GM12892 (cell line): ENCODE results near the gene MECP2.
"Not testable (repeated sequence)": the region's sequence is repeated elsewhere in the genome, so short reads cannot be mapped to it uniquely, and the experiment has no call there.

Source experiments
- DNase-seq: peaks from one replicate; pipeline ENCODE4 v3.0.0; 2011; ENCODE audit not compliant: insufficient read length
- FAIRE-seq: peaks from 2 replicates; lab custom pipeline; 2011; peaks lifted over from hg19 to GRCh38; lab: Jason Lieb, UNC
- POLR2A ChIP-seq: IDR thresholded peaks from 2 replicates; pipeline ENCODE4 v1.6.1; 2011; ENCODE audit warnings: low read depth, low read length, control low read depth
- POLR2AphosphoS5 ChIP-seq: IDR thresholded peaks from 2 replicates; pipeline ENCODE4 v1.6.1; 2011; ENCODE audit warnings: low read depth, low read length, control low read depth
- TAF1 ChIP-seq: IDR thresholded peaks from 2 replicates; pipeline ENCODE4 v1.6.1; 2011; ENCODE audit warnings: low read depth, mild to moderate bottlenecking, control low read depth, low read length, borderline replicate concordance

The MECP2 gene

DNA sequence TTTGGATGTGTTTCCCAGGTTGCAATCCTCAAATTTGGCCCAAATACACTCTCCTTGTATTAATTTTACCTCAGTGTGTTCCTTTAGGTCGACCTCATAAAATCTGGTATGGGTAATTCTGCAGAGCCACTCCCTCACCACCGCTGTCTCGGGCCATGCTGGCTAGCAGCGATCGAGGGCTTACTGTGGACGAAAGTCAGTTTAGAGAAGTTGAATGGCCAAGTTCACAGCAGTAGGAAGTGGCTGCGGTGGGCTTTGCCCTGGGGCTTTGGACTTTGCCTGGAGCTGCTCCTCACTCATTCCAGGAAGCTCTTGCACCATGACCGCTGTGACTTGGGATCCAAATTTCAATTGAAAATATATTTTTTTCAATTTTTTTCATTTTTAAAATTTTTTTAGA lies 105.3 kb downstream of the MECP2 start:
- FAIRE-seq (no peak), DNase-seq (no peak)
- TF ChIP-seq POLR2AphosphoS5 (no peak), POLR2A (no peak), TAF1 (no peak)

DNA sequence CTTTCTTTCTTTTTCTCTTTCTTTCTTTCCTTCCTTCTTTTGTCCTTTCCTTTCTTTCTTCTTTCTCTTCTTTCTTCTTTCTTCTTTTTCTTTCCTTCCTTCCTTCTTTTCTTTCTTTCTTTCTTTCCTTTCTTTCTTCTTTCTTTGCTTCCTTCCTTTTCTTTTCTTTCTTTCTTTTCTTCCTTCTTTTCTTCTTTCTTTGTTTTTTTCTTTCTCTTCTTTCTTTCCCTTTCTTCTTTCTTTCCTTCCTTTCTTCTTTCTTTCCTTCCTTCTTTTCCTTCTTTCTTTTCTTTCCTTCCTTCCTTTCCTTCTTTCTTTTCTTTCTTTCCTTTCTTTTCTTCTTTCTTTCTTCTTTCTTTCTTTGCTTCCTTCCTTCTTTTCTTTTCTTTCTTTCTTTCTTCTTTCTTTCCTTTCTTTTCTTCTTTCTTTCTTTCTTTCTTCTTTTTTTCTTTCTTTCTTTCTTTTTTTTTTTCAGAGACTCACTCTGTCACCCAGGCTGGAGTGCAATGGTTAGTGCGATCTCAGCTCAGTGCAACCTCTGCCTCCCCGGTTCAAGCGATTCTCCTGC lies 106.4 kb downstream of the MECP2 start:
- DNase-seq (no peak), FAIRE-seq (no peak)
- TF ChIP-seq POLR2AphosphoS5 (no peak), POLR2A (no peak), TAF1 (no peak)

DNA sequence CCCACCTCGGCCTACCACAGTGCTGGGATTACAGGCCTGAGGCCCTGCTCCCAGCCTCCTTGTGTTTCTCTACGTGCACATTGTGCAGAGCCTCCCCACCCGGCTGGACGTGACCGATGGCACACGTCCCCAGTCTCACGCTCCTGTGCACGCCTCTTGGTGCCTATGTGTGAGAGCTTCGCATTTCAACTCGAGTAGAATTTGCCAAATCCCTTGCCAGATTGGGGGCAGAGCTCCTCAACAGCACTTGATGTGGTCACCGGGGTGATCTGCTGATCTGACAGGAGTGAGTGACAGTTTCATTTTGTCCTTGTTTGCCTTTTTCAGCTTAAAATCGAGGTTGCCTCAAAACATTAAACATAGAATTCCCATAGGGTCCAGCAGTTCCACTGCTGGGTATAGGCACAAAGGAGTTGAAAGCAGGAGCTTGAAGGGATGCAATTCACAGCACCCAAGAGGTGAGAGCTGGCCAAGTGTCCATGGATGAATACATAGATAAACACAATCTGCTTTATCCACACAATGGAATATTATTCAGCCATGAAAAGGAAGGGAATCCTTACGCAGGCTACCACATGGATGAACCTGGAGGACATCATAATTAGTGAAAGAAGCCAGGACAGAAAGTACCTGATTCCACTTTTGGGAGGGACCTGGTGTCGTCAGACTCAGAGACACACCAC lies 107.4 kb downstream of the MECP2 start:
- DNase-seq (no peak), FAIRE-seq (no peak)
- no peak for TF ChIP-seq TAF1
- no peak for TF ChIP-seq POLR2AphosphoS5
- TF ChIP-seq POLR2A = no peak

DNA sequence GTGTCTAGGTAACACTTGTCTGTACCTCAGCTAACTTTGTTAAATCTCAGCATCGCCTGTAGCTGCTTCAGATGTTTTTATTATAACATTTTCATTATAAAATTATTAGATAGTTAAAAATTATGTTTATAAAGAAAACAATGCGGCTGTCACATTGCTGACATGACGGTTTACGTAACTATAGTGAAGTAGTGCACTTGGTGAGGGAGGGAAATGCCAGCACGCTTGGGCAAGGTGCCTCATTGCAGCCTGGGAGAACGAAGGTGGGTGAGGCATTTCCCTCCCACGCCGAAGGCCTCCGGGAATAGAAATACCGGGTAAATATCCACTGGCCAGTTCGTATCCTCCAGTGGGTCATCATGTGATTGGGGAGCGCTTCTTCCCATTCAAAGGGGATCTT lies 109.0 kb downstream of the MECP2 start:
- no peak for DNase-seq
- no peak for FAIRE-seq
- TF ChIP-seq POLR2A = no peak
- no peak for TF ChIP-seq POLR2AphosphoS5
- no peak for TF ChIP-seq TAF1

DNA sequence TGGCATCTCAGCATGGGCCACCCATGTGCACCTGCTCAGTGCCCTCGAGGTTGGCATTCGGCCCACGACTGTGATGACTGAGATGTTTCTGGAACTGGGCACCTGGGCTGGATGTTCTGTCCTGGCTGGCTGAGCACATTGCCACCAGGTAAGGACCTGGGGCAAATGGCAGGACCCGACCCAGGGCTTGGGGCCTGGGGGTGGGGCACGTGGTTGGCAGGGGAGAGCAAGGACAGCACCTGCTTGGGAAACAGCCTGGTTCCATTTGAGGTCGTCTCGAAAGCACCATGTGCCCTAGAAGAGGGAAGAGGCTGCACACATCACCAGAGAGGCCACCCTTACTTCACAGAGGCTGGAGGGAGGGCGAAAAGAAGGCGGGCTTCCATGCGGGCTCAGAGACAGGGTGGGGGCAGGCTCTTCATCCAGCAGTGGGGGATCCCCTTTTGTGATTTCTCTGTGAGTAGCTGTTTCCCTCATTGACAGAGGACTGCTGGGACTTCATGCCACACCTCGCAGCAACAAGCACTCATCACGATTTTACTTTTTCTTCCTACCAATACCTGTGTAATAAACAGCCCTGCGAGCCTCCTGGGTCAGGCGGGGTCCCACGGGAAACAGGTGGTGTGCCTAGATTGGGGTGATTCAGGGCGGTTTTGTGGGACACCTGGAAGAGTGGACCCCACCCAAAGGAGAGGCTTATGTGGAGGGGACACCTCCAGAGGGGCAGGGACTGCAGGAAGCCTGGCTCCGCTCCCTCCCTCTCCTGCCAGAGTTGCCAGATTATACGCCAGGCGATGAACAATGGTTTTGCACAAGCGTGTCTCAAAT lies 113.0 kb downstream of the MECP2 start:
- DNase-seq (no peak), FAIRE-seq (peak; percentile 70)
- TF ChIP-seq POLR2A = 0 out of 2 replicates have a peak, but pooled peaks have one; percentile 32
- TF ChIP-seq POLR2AphosphoS5 = no peak
- TF ChIP-seq TAF1 = no peak

DNA sequence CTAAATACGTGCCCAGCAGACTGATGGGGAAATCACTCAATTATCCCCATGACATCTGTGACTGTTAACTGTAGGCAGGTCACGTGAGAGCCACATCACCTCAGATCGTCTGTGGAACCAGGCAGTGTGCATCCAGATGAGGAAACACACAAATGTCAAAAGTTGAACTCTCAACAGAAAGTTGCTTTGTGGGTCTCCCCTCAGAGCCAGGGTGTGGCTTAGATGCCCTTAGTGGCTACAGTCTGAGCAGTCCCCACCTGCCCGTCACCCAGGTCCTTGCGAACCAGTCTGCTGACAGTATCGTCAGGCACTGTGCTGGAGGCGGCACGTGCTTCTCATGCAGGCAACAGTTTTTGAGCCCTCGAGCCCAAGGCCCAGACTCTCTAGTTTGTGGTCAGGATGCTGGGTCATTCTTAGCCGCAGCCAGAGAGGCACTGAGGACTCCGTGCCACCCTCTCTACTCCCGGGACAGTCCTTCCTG lies 114.2 kb downstream of the MECP2 start:
- TF ChIP-seq POLR2A (no peak), TAF1 (no peak), POLR2AphosphoS5 (no peak)
- FAIRE-seq (no peak), DNase-seq (no peak)

DNA sequence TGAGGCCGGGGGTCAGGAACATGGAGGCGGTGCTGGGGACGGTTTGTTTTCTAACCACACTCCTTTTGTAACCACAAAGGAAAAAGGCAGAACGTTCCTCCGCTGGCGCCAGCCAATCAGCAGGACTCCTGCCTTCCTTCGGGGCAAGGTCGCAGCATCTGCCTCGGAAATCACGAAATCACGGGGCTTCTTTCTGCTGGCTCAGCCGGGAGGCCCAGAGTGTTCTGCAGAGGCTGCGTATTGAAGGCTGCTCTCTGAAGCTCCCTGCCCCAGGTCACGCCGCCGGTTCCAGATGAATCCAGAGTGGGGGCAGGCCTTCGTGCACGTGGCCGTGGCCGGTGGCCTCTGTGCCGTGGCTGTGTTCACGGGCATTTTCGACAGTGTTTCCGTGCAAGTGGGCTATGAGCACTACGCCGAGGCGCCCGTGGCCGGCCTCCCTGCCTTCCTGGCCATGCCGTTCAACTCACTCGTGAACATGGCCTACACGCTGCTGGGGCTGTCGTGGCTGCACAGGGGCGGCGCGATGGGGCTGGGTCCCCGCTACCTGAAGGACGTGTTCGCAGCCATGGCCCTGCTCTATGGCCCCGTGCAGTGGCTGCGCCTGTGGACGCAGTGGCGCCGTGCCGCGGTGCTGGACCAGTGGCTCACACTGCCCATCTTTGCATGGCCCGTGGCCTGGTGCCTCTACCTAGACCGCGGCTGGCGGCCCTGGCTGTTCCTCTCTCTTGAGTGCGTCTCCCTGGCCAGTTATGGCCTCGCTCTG lies 115.6 kb downstream of the MECP2 start:
- DNase-seq (no peak), FAIRE-seq (no peak)
- TF ChIP-seq POLR2A (no peak), TAF1 (no peak), POLR2AphosphoS5 (no peak)

DNA sequence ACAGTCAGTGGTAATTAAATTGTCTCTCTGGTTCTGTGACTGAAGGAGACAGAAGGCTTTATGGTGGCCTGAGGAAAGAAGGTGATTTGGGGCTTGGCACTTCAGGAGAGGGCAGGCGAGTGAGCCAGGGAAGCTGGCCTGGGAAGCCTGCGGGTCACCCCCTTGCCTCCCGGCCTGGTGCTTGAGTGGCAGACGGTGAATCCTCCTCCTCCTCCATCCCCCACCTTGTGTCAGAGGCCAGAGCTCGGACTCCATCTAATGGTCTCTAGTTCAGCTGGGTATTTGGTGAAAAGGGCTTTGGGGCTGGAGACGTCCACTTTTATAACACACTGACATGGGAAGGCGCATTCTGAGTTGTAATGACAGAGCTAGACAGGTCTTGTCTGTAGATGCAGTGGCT lies 116.3 kb downstream of the MECP2 start:
- TF ChIP-seq TAF1 (no peak), POLR2A (no peak), POLR2AphosphoS5 (no peak)
- FAIRE-seq (no peak), DNase-seq (no peak)

DNA sequence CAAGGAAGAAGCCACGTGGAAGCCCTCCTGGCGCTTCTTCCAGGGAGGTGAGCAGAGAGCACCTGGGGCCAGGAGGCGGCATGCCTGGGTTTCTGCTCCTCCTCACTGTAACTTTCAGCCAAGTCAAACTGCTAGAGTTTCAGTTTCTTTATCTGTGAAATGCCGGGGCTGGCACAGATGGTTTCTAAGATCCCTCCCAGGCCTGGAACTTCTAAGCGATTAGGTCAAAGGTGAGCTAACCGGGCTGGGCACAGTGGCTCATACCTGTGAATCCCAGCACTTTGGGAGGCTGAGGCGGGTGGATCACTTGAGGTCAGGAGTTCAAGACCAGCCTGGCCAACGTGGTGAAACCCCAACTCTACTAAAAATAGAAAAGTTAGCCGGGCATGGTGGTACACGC lies 117.1 kb downstream of the MECP2 start:
- not testable (repeated sequence) for DNase-seq
- peak; percentile 95 for FAIRE-seq

DNA sequence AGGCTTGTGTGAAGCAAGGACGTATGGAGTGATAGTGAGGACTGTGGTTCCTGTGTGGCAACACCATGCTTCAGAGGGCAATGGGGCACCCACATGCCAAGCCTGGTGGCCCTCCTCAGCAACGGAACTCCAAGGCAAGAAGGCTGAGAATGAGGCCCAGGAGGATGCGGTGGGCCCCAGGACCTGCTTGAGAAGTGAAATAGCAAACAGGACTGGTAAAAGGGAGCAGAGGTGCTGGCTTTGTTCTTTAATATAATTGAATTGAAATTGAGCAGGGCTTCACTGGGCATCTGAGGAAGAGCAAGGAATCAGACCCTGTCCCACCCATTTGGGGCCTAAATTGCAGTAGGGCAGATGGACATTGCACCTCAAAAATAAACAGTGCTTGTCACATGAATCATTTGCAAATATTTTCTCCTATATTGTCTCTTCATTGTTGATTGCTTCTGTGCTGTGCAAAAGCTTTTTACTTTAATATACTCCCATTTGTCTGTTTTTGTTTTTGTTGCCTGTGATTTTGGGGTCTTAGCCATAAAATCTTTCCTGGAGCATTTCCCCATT lies 122.7 kb downstream of the MECP2 start:
- no peak for DNase-seq
- peak; percentile 46 for FAIRE-seq
- no peak for TF ChIP-seq TAF1
- no peak for TF ChIP-seq POLR2AphosphoS5
- TF ChIP-seq POLR2A = no peak

DNA sequence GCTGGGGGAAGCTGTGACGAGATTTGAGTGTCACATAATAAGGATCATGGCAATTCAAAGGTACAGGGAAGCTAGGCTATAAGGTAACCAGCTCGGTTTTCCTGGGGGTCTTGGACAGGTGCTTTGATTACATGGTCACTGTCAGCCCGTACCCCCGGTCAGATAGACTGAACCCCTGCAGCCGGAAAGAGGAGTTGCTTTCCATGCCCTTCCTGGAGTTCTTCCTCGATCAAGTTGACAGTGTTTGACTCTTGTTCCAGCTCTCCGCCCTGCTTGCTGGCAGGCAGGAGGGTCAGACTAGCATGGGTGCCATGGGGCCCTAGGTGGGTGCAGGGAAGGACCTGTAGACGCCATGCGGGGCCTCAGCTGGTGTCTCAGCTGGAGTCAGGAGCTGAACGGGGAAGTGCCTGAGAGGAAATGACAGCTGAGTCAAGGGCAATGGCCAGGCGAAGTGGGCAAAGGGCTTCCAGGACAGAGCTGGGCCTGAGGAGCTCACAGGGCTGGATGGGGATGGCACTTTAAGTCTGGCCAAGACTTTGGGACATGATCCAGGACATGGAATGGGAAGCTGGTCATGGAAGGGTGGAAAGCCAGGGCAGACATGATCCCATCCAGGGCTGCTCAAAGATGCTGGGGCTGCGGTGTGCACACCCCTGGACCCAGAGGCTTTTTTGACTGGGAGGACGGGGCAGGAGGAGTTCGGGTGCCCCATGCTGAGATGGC lies 123.4 kb downstream of the MECP2 start:
- no peak for TF ChIP-seq POLR2AphosphoS5
- TF ChIP-seq TAF1 = no peak
- TF ChIP-seq POLR2A = no peak
- FAIRE-seq (no peak), DNase-seq (no peak)
